GM12892 (cell line): ENCODE measurements around the gene SHISA7.

ENCODE experiments used
- POLR2A ChIP-seq: IDR thresholded peaks from 2 replicates; pipeline ENCODE4 v1.6.1; 2011; ENCODE audit warnings: low read depth, low read length, control low read depth
- POLR2AphosphoS5 ChIP-seq: IDR thresholded peaks from 2 replicates; pipeline ENCODE4 v1.6.1; 2011; ENCODE audit warnings: low read depth, low read length, control low read depth
- TAF1 ChIP-seq: IDR thresholded peaks from 2 replicates; pipeline ENCODE4 v1.6.1; 2011; ENCODE audit warnings: low read depth, mild to moderate bottlenecking, control low read depth, low read length, borderline replicate concordance

GRCh38 chr19:55481794-55482155 lies 38.7 kb upstream of the SHISA7 start:
- no peak for TF ChIP-seq POLR2A
- TF ChIP-seq POLR2AphosphoS5, result no peak
- TF ChIP-seq TAF1, result no peak
